Measurements from ENCODE around the gene COQ10A. TPM values are rescaled to one million over a fixed set of nuclear protein-coding genes. Genes with fewer than 3 reads are reported as not detected.

Gene COQ10A
- total and polyA plus RNA-seq, 2 experiments from 2014 or later, result 9.8 to 10.3 TPM

DNA sequence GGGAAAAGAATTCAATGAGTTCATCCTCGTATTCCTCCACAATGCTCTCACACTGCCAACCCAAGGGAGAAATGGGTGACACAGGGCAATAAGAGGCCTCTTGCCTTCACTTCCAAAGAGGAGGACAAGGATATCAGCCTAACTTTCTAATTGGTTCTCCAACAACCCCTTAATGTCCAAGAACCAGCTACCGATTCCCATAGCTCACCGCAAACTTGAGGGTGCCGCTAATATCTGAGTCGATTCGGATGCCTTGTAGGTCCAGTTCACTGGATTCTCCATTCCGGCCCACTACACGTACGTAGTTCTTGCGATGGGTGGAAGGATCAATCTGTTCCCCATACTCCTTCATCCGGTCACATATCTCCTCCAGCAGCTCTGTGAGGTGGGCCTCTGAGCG is 44.3 kb downstream of the COQ10A start:
- Histone ChIP-seq H3K27ac (no peak overlapping the region), H3K4me3 (no peak overlapping the region), H3F3A (ENCODE audit: insufficient read depth) (no peaks in the 10 kb centered on the region; the same call in 1 of the 2 replicates), H3K27me3 (replicated peaks; ENCODE audit: insufficient read depth) (no peaks in the 10 kb centered on the region), H4K20me1 (ENCODE audit: insufficient read depth) (no peaks in the 10 kb centered on the region), H2AFZ (no peak overlapping the region), H3K36me3 (ENCODE audit: low read depth) (peaks cover 32% of the 10 kb centered on the region), H3K4me1 (ENCODE audit: insufficient read depth) (peaks cover 7% of the 10 kb centered on the region; the same call in 1 of the 2 replicates), H3K79me2 (ENCODE audit: insufficient read depth) (peaks cover 42% of the 10 kb centered on the region), H3K4me2 (ENCODE audit: unreplicated experiment) (no peak overlapping the region), H3K9me2 (ENCODE audit: insufficient read depth) (no peaks in the 10 kb centered on the region), H3K9me3 (ENCODE audit: low read depth) (no peaks in the 10 kb centered on the region), H3K9ac (no peak overlapping the region)
- no peak for DNase-seq
- in situ Hi-C loops (cut with MboI), result no loop called here
- no peak for TF ChIP-seq EZH2phosphoT487 (IDR thresholded peaks at IDR 0.05; ENCODE audit: insufficient read depth, low read depth)
- TF ChIP-seq EZH2 (IDR thresholded peaks at IDR 0.05; ENCODE audit: insufficient read depth, poor library complexity, severe bottlenecking), result no peak
- 95 to 98% methylated on average over 12 of the region's 12 CpGs for WGBS, 2 experiments (ENCODE audit: low coverage in 1 of 2, low lambda C conversion rate in 2 of 2, missing lambda C conversion rate in 2 of 2)

DNA sequence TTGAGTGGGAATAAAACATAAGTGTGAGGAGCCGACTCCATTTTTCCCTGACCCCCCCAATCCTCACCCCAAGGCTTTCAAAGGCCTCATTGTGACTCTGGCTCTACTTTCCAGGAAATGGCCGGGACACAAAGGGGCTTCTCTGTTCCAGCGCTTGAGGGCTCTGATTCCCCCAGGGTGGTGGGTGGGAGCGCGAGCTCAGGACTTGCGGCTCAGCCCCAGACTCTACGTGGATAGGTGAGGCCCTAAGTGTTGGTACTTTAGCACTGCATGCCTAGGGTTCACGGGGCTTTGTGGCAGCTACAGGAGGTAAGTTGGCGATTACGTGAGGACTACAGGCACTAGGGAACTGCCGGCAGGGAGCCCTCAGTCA is 48.5 kb downstream of the COQ10A start:
- DNase-seq, result no peak
- no peaks in the 10 kb centered on the region for H3K27me3 ChIP-seq (replicated peaks; ENCODE audit: insufficient read depth)
- peak overlapping the region; percentile 87 for H2AFZ ChIP-seq
- peaks cover 14% of the 10 kb centered on the region; the same call in 1 of the 2 replicates for H3K4me1 ChIP-seq (ENCODE audit: insufficient read depth)
- H3K27ac ChIP-seq, result peak overlapping the region; percentile 90
- H3F3A ChIP-seq (ENCODE audit: insufficient read depth), result no peaks in the 10 kb centered on the region; the same call in 1 of the 2 replicates
- H3K9me3 ChIP-seq (ENCODE audit: low read depth), result no peaks in the 10 kb centered on the region
- H3K9me2 ChIP-seq (ENCODE audit: insufficient read depth), result no peaks in the 10 kb centered on the region
- peak overlapping the region; percentile 92 for H3K9ac ChIP-seq
- no peaks in the 10 kb centered on the region for H4K20me1 ChIP-seq (ENCODE audit: insufficient read depth)
- peaks cover 23% of the 10 kb centered on the region for H3K36me3 ChIP-seq (ENCODE audit: low read depth)
- H3K4me3 ChIP-seq, result peak overlapping the region; percentile 88
- peaks cover 30% of the 10 kb centered on the region for H3K79me2 ChIP-seq (ENCODE audit: insufficient read depth)
- in situ Hi-C loops (cut with MboI), result no loop called here
- TF ChIP-seq EZH2phosphoT487 (IDR thresholded peaks at IDR 0.05; ENCODE audit: insufficient read depth, low read depth), result no peak
- TF ChIP-seq EZH2 (IDR thresholded peaks at IDR 0.05; ENCODE audit: insufficient read depth, poor library complexity, severe bottlenecking), result no peak
- H3K4me2 ChIP-seq (ENCODE audit: unreplicated experiment), result peak overlapping the region; percentile 97
- WGBS, 2 experiments (ENCODE audit: low coverage in 1 of 2, low lambda C conversion rate in 2 of 2, missing lambda C conversion rate in 2 of 2), result 0 to 1% methylated on average over 11 of the region's 11 CpGs

DNA sequence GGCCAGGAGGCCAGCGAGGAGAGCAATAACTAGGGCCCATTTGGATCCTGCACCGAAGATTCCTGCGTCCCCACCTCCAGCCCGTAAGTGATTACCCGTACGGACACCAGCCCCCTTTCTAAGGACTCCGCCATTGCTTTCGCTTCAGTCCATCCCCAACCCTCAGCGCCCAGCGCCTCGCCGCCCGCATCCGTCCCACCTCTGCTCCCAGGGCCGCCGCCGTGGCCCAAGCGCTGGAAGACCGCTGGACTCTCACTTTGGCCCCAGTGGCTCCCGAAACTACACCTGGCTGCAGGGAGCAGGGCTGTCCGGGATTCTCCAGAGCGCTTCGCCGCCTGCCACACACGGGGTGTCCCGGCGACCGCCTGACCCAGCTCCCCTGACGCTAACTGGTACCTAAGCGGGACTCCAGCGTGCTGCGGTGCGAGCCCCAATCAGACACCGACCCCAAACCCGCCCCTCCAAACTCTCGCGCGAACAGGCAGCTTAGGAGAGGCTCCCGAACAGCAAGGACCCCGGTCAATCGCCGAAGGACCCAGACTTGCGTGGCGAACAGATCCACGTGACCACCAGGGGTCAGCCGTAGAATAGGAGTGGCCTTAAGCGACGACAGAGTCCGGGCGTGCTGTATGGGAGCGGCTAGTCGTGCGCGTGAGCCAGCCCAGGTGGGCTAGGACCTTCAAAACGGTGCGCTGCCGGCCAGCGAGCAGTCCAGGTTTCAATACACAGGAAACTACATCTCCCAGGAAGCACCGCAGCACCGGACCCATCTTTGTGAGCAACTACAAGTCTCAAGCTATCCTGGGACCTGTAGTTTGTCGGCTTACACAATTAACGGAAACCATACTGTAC is 49.1 kb downstream of the COQ10A start, which contains the start of gene CNPY2:
CNPY2 (minus strand) TSS at position 367 of the 852 bp plus-strand sequence. CDS start 771 bp downstream, outside the sequence.
- peak; percentile 97 for DNase-seq
- Histone ChIP-seq H4K20me1 (ENCODE audit: insufficient read depth) (no peaks in the 10 kb centered on the region), H3K4me2 (ENCODE audit: unreplicated experiment) (peak within 1 kb of the TSS; percentile 97), H3K27ac (peak within 1 kb of the TSS; percentile 90), H3K9me3 (ENCODE audit: low read depth) (no peaks in the 10 kb centered on the region), H3K4me1 (ENCODE audit: insufficient read depth) (peaks cover 14% of the 10 kb centered on the region; the same call in 1 of the 2 replicates), H3K27me3 (replicated peaks; ENCODE audit: insufficient read depth) (no peaks in the 10 kb centered on the region), H3K36me3 (ENCODE audit: low read depth) (peaks cover 18% of the 10 kb centered on the region), H3F3A (ENCODE audit: insufficient read depth) (no peaks in the 10 kb centered on the region), H2AFZ (peak within 1 kb of the TSS; percentile 87), H3K4me3 (peak within 1 kb of the TSS; percentile 88), H3K9me2 (ENCODE audit: insufficient read depth) (no peaks in the 10 kb centered on the region), H3K9ac (peak within 1 kb of the TSS; percentile 92), H3K79me2 (ENCODE audit: insufficient read depth) (peaks cover 30% of the 10 kb centered on the region)
- in situ Hi-C loops (cut with MboI), result no loop called here
- 0 to 1% methylated on average over 58 to 60 of the region's 62 CpGs for WGBS, 2 experiments (ENCODE audit: low coverage in 1 of 2, low lambda C conversion rate in 2 of 2, missing lambda C conversion rate in 2 of 2)
- TF ChIP-seq EZH2 (IDR thresholded peaks at IDR 0.05; ENCODE audit: insufficient read depth, poor library complexity, severe bottlenecking) (no peak), EZH2phosphoT487 (IDR thresholded peaks at IDR 0.05; ENCODE audit: insufficient read depth, low read depth) (no peak)

DNA sequence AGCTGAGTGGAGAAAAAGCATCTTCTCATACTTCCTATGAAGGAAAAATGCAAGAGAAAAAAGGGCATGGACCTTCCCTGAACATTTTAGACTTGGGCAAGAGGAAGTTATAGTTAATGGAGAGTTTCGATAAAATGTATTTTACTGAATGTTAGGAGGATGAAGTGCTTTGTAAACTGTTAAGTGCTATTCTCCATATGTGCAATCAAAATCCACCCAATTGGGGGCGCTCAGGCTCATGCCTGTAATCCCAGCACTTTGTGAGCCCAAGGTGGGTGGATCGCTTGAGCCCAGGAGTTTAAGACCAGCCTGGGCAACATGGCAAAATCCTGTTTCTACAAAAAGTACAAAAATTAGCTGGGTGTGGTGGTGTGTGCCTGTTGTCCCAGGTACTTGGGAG is 50.9 kb downstream of the COQ10A start:
- no peak for DNase-seq
- no peak overlapping the region for H3K4me2 ChIP-seq (ENCODE audit: unreplicated experiment)
- H4K20me1 ChIP-seq (ENCODE audit: insufficient read depth), result no peaks in the 10 kb centered on the region
- H3K4me1 ChIP-seq (ENCODE audit: insufficient read depth), result peaks cover 14% of the 10 kb centered on the region; the same call in 1 of the 2 replicates
- WGBS, 2 experiments (ENCODE audit: low coverage in 1 of 2, low lambda C conversion rate in 2 of 2, missing lambda C conversion rate in 2 of 2), result 100% methylated on average over 3 of the region's 3 CpGs
- in situ Hi-C loops (cut with MboI), result no loop called here
- no peak overlapping the region for H3K4me3 ChIP-seq
- H3K27me3 ChIP-seq (replicated peaks; ENCODE audit: insufficient read depth), result no peaks in the 10 kb centered on the region
- no peaks in the 10 kb centered on the region for H3F3A ChIP-seq (ENCODE audit: insufficient read depth)
- H3K79me2 ChIP-seq (ENCODE audit: insufficient read depth), result peaks cover 24% of the 10 kb centered on the region
- H3K27ac ChIP-seq, result no peak overlapping the region
- H3K9me3 ChIP-seq (ENCODE audit: low read depth), result no peaks in the 10 kb centered on the region
- peaks cover 9% of the 10 kb centered on the region for H3K36me3 ChIP-seq (ENCODE audit: low read depth)
- TF ChIP-seq EZH2phosphoT487 (IDR thresholded peaks at IDR 0.05; ENCODE audit: insufficient read depth, low read depth), result no peak
- TF ChIP-seq EZH2 (IDR thresholded peaks at IDR 0.05; ENCODE audit: insufficient read depth, poor library complexity, severe bottlenecking), result no peak
- H3K9ac ChIP-seq, result no peak overlapping the region
- H3K9me2 ChIP-seq (ENCODE audit: insufficient read depth), result no peaks in the 10 kb centered on the region
- H2AFZ ChIP-seq, result no peak overlapping the region

Other genes starting within 250 kb of the COQ10A start
- 1.4 and 1.5 TPM in 2 replicates for gene IKZF4, start 245.9 kb upstream of the COQ10A start, total RNA-seq (2014; rRNA removed; shearing (Covaris generic))
- 0.99 and 1.1 TPM in 2 replicates for gene IKZF4, start 245.9 kb upstream of the COQ10A start, polyA plus RNA-seq (2016; fragmentation: Nextera tagmentation; extraction: Ambion mirVana)
- 332 and 1,155 TPM in 2 replicates for gene RPS26, start 225.0 kb upstream of the COQ10A start, total RNA-seq (2014; rRNA removed; shearing (Covaris generic))
- gene RPS26, start 225.0 kb upstream of the COQ10A start, polyA plus RNA-seq (2016; fragmentation: Nextera tagmentation; extraction: Ambion mirVana), result 271 and 274 TPM in 2 replicates
- 3.3 and 3.5 TPM in 2 replicates for gene ERBB3, start 186.8 kb upstream of the COQ10A start, total RNA-seq (2014; rRNA removed; shearing (Covaris generic))
- gene ERBB3, start 186.8 kb upstream of the COQ10A start, polyA plus RNA-seq (2016; fragmentation: Nextera tagmentation; extraction: Ambion mirVana), result 1.9 and 2.1 TPM in 2 replicates
- gene PA2G4, start 162.4 kb upstream of the COQ10A start, total RNA-seq (2014; rRNA removed; shearing (Covaris generic)), result 115 and 120 TPM in 2 replicates
- gene PA2G4, start 162.4 kb upstream of the COQ10A start, polyA plus RNA-seq (2016; fragmentation: Nextera tagmentation; extraction: Ambion mirVana), result 152 and 157 TPM in 2 replicates
- 1,463 and 1,892 TPM in 2 replicates for gene RPL41, start 150.3 kb upstream of the COQ10A start, total RNA-seq (2014; rRNA removed; shearing (Covaris generic))
- gene RPL41, start 150.3 kb upstream of the COQ10A start, polyA plus RNA-seq (2016; fragmentation: Nextera tagmentation; extraction: Ambion mirVana), result 2,480 and 2,545 TPM in 2 replicates
- 1.9 and 2.7 TPM in 2 replicates for gene ZC3H10, start 148.7 kb upstream of the COQ10A start, total RNA-seq (2014; rRNA removed; shearing (Covaris generic))
- 3.0 and 3.3 TPM in 2 replicates for gene ZC3H10, start 148.7 kb upstream of the COQ10A start, polyA plus RNA-seq (2016; fragmentation: Nextera tagmentation; extraction: Ambion mirVana)
- 164 and 216 TPM in 2 replicates for gene ESYT1, start 138.7 kb upstream of the COQ10A start, total RNA-seq (2014; rRNA removed; shearing (Covaris generic))
- 108 and 115 TPM in 2 replicates for gene ESYT1, start 138.7 kb upstream of the COQ10A start, polyA plus RNA-seq (2016; fragmentation: Nextera tagmentation; extraction: Ambion mirVana)
- gene MYL6B, start 114.4 kb upstream of the COQ10A start, total RNA-seq (2014; rRNA removed; shearing (Covaris generic)), result 23.5 and 53.2 TPM in 2 replicates
- gene MYL6B, start 114.4 kb upstream of the COQ10A start, polyA plus RNA-seq (2016; fragmentation: Nextera tagmentation; extraction: Ambion mirVana), result 67.8 and 72.8 TPM in 2 replicates
- gene MYL6, start 108.6 kb upstream of the COQ10A start, total RNA-seq (2014; rRNA removed; shearing (Covaris generic)), result 2,633 and 2,662 TPM in 2 replicates
- 3,948 and 3,969 TPM in 2 replicates for gene MYL6, start 108.6 kb upstream of the COQ10A start, polyA plus RNA-seq (2016; fragmentation: Nextera tagmentation; extraction: Ambion mirVana)
- 23.4 and 34.0 TPM in 2 replicates for gene SMARCC2, start 77.5 kb upstream of the COQ10A start, total RNA-seq (2014; rRNA removed; shearing (Covaris generic))
- 64.3 and 66.9 TPM in 2 replicates for gene SMARCC2, start 77.5 kb upstream of the COQ10A start, polyA plus RNA-seq (2016; fragmentation: Nextera tagmentation; extraction: Ambion mirVana)
- gene RNF41, start 45.0 kb upstream of the COQ10A start, total RNA-seq (2014; rRNA removed; shearing (Covaris generic)), result 120 and 125 TPM in 2 replicates
- gene RNF41, start 45.0 kb upstream of the COQ10A start, polyA plus RNA-seq (2016; fragmentation: Nextera tagmentation; extraction: Ambion mirVana), result 37.6 and 39.4 TPM in 2 replicates
- gene NABP2, start 42.6 kb upstream of the COQ10A start, total RNA-seq (2014; rRNA removed; shearing (Covaris generic)), result 29.9 and 42.1 TPM in 2 replicates
- 40.1 and 40.4 TPM in 2 replicates for gene NABP2, start 42.6 kb upstream of the COQ10A start, polyA plus RNA-seq (2016; fragmentation: Nextera tagmentation; extraction: Ambion mirVana)
- gene SLC39A5, start 36.9 kb upstream of the COQ10A start, total RNA-seq (2014; rRNA removed; shearing (Covaris generic)), result not detected in 2 replicates
- gene SLC39A5, start 36.9 kb upstream of the COQ10A start, polyA plus RNA-seq (2016; fragmentation: Nextera tagmentation; extraction: Ambion mirVana), result not detected in 2 replicates
- 24.5 and 26.9 TPM in 2 replicates for gene ANKRD52, start 8.6 kb upstream of the COQ10A start, total RNA-seq (2014; rRNA removed; shearing (Covaris generic))
- 61.5 and 61.7 TPM in 2 replicates for gene ANKRD52, start 8.6 kb upstream of the COQ10A start, polyA plus RNA-seq (2016; fragmentation: Nextera tagmentation; extraction: Ambion mirVana)
- 67.2 and 74.7 TPM in 2 replicates for gene CS, start 33.4 kb downstream of the COQ10A start, total RNA-seq (2014; rRNA removed; shearing (Covaris generic))
- gene CS, start 33.4 kb downstream of the COQ10A start, polyA plus RNA-seq (2016; fragmentation: Nextera tagmentation; extraction: Ambion mirVana), result 76.2 and 77.8 TPM in 2 replicates
- 89.9 and 97.5 TPM in 2 replicates for gene CNPY2, start 49.0 kb downstream of the COQ10A start, total RNA-seq (2014; rRNA removed; shearing (Covaris generic))
- gene CNPY2, start 49.0 kb downstream of the COQ10A start, polyA plus RNA-seq (2016; fragmentation: Nextera tagmentation; extraction: Ambion mirVana), result 248 and 253 TPM in 2 replicates
- gene PAN2, start 67.1 kb downstream of the COQ10A start, total RNA-seq (2014; rRNA removed; shearing (Covaris generic)), result 20.2 and 22.1 TPM in 2 replicates
- gene PAN2, start 67.1 kb downstream of the COQ10A start, polyA plus RNA-seq (2016; fragmentation: Nextera tagmentation; extraction: Ambion mirVana), result 7.2 and 9.1 TPM in 2 replicates
- not detected in 2 replicates for gene IL23A, start 71.9 kb downstream of the COQ10A start, total RNA-seq (2014; rRNA removed; shearing (Covaris generic))
- 0.19 and 0.31 TPM in 2 replicates for gene IL23A, start 71.9 kb downstream of the COQ10A start, polyA plus RNA-seq (2016; fragmentation: Nextera tagmentation; extraction: Ambion mirVana)
- gene STAT2, start 93.2 kb downstream of the COQ10A start, total RNA-seq (2014; rRNA removed; shearing (Covaris generic)), result 208 and 220 TPM in 2 replicates
- gene STAT2, start 93.2 kb downstream of the COQ10A start, polyA plus RNA-seq (2016; fragmentation: Nextera tagmentation; extraction: Ambion mirVana), result 104 and 109 TPM in 2 replicates
- gene APOF, start 95.9 kb downstream of the COQ10A start, total RNA-seq (2014; rRNA removed; shearing (Covaris generic)), result not detected in 2 replicates
- not detected in 2 replicates for gene APOF, start 95.9 kb downstream of the COQ10A start, polyA plus RNA-seq (2016; fragmentation: Nextera tagmentation; extraction: Ambion mirVana)
- gene TIMELESS, start 182.5 kb downstream of the COQ10A start, total RNA-seq (2014; rRNA removed; shearing (Covaris generic)), result 4.2 and 4.5 TPM in 2 replicates
- gene TIMELESS, start 182.5 kb downstream of the COQ10A start, polyA plus RNA-seq (2016; fragmentation: Nextera tagmentation; extraction: Ambion mirVana), result 6.8 and 7.9 TPM in 2 replicates
- gene MIP, start 187.7 kb downstream of the COQ10A start, total RNA-seq (2014; rRNA removed; shearing (Covaris generic)), result not detected in 2 replicates
- not detected in 2 replicates for gene MIP, start 187.7 kb downstream of the COQ10A start, polyA plus RNA-seq (2016; fragmentation: Nextera tagmentation; extraction: Ambion mirVana)
- gene SPRYD4, start 201.6 kb downstream of the COQ10A start, total RNA-seq (2014; rRNA removed; shearing (Covaris generic)), result 1.8 TPM in 2 replicates
- 1.6 TPM in 2 replicates for gene SPRYD4, start 201.6 kb downstream of the COQ10A start, polyA plus RNA-seq (2016; fragmentation: Nextera tagmentation; extraction: Ambion mirVana)
- not detected in 2 replicates for gene GLS2, start 221.2 kb downstream of the COQ10A start, total RNA-seq (2014; rRNA removed; shearing (Covaris generic))
- gene GLS2, start 221.2 kb downstream of the COQ10A start, polyA plus RNA-seq (2016; fragmentation: Nextera tagmentation; extraction: Ambion mirVana), result 0.20 TPM in 1 of 2 replicates, not detected in the other